Muscle of back (tissue), 13 donors: Measurements from ENCODE around the gene CRYL1. TPM values are rescaled to one million over a fixed set of nuclear protein-coding genes. Genes with fewer than 3 reads are reported as not detected.

Experiments used
- DNase-seq, 3 donors: peaks; one replicate each; pipeline versions ENCODE4 v3.0.0 to v3.0.0-alpha.2; 2013
- long read RNA-seq, 9 donors: transcript quantifications; one replicate each; lab custom pipeline, GENCODE V29; 2026
- polyA plus RNA-seq, 10 donors: library from polyadenylated mRNA; unstranded; fragments of 120-200 nt; gene quantifications; one replicate each; pipeline ENCODE4 v1.2.1, GENCODE V29; 2013; ENCODE audit not compliant: insufficient read length in 10 of 10

The CRYL1 gene
- polyA plus RNA-seq: 10 to 100 TPM; 20.7 to 35.3 (median 27.9) TPM
- long read RNA-seq, donor 1, transcript CRYL1-201 (8 exons, 1,485 nt): major isoform, 6 of 7 reads
- long read RNA-seq, donor 1, partial matches to known transcripts: 0 of 7 reads
- long read RNA-seq, donor 1, other reads (novel, unspliced or antisense): 0 of 7 reads
- long read RNA-seq, donor 2, transcript CRYL1-201 (8 exons, 1,485 nt): major isoform, 6 of 7 reads
- long read RNA-seq, donor 2, partial matches to known transcripts: 0 of 7 reads
- long read RNA-seq, donor 2, other reads (novel, unspliced or antisense): 0 of 7 reads
- long read RNA-seq, donor 3: 0 reads
- long read RNA-seq, donor 4, transcript CRYL1-201 (8 exons, 1,485 nt): major isoform, 8 of 8 reads
- long read RNA-seq, donor 4, partial matches to known transcripts: 0 of 8 reads
- long read RNA-seq, donor 4, other reads (novel, unspliced or antisense): 0 of 8 reads
- long read RNA-seq, donor 5, transcript CRYL1-201 (8 exons, 1,485 nt): major isoform, 11 of 13 reads
- long read RNA-seq, donor 5, partial matches to known transcripts: 0 of 13 reads
- long read RNA-seq, donor 5, other reads (novel, unspliced or antisense): 0 of 13 reads
- long read RNA-seq, donor 6, transcript CRYL1-201 (8 exons, 1,485 nt): major isoform, 11 of 13 reads
- long read RNA-seq, donor 6, partial matches to known transcripts: 0 of 13 reads
- long read RNA-seq, donor 6, other reads (novel, unspliced or antisense): 0 of 13 reads
- long read RNA-seq, donor 7, transcript CRYL1-201 (8 exons, 1,485 nt): major isoform, 7 of 8 reads
- long read RNA-seq, donor 7, partial matches to known transcripts: 0 of 8 reads
- long read RNA-seq, donor 7, other reads (novel, unspliced or antisense): 0 of 8 reads
- long read RNA-seq, donor 8, transcript CRYL1-201 (8 exons, 1,485 nt): major isoform, 7 of 9 reads
- long read RNA-seq, donor 8, partial matches to known transcripts: 0 of 9 reads
- long read RNA-seq, donor 8, other reads (novel, unspliced or antisense): 0 of 9 reads
- long read RNA-seq, donor 9, partial matches to known transcripts: 0 of 2 reads
- long read RNA-seq, donor 9, other reads (novel, unspliced or antisense): 0 of 2 reads

GRCh38 chr13:20525601-20526544 lies at the start of gene CRYL1:
CRYL1 (minus strand) TSS chr13:20525857; CDS start chr13:20525794, 63 bp downstream.
- DNase-seq: peak; percentile 66 to 91 (median 85)

- DNase-seq: no peak
Observed at GRCh38 chr13:20573636-20574035, 48.0 kb upstream of the CRYL1 start.

- peak in 1 of 3 donors; percentile 37 for DNase-seq
Observed at GRCh38 chr13:20573186-20573585, 47.5 kb upstream of the CRYL1 start.

- DNase-seq: no peak
Observed at GRCh38 chr13:20571676-20572075, 46.0 kb upstream of the CRYL1 start.

GRCh38 chr13:20570517-20570916 lies 44.9 kb upstream of the CRYL1 start:
- DNase-seq: no peak

- peak in 1 of 3 donors; percentile 30 for DNase-seq
Observed at GRCh38 chr13:20567881-20568528, 42.3 kb upstream of the CRYL1 start.

GRCh38 chr13:20566898-20567874 lies 41.5 kb upstream of the CRYL1 start, which contains the start of gene IFT88:
IFT88 (plus strand) TSS chr13:20567157; CDS start chr13:20574386, 7,229 bp downstream.
- DNase-seq: peak; percentile 91 to 98 (median 92)

- DNase-seq: peak in 1 of 3 donors; percentile 73
Observed at GRCh38 chr13:20566468-20566897, 40.8 kb upstream of the CRYL1 start.

- DNase-seq: no peak
Observed at GRCh38 chr13:20565115-20565736, 39.6 kb upstream of the CRYL1 start.

GRCh38 chr13:20561741-20562140 lies 36.1 kb upstream of the CRYL1 start:
- no peak for DNase-seq

GRCh38 chr13:20559659-20560356 lies 34.2 kb upstream of the CRYL1 start:
- DNase-seq: no peak

- no peak for DNase-seq
Observed at GRCh38 chr13:20558982-20559381, 33.3 kb upstream of the CRYL1 start.

GRCh38 chr13:20553311-20553710 lies 27.7 kb upstream of the CRYL1 start:
- peak in 2 of 3 donors; percentile 16 to 68 for DNase-seq

GRCh38 chr13:20550799-20551198 lies 25.1 kb upstream of the CRYL1 start:
- DNase-seq: peak in 2 of 3 donors; percentile 28 to 62

- no peak for DNase-seq
Observed at GRCh38 chr13:20547479-20547908, 21.8 kb upstream of the CRYL1 start.

GRCh38 chr13:20546556-20546955 lies 20.9 kb upstream of the CRYL1 start:
- no peak for DNase-seq

- no peak for DNase-seq
Observed at GRCh38 chr13:20544201-20544923, 18.7 kb upstream of the CRYL1 start.
